ENCODE measurements around the gene LHX4.

GRCh38 chr1:180186831-180187230 lies 43.2 kb upstream of the LHX4 start:
- TF ChIP-seq REST (IDR thresholded peaks at IDR 0.05; ENCODE audit: low read depth), result no peak
- no peak for TF ChIP-seq CEBPB (IDR thresholded peaks at IDR 0.05)
- no peak for TF ChIP-seq MAX (IDR thresholded peaks at IDR 0.05)
- no peak for TF ChIP-seq TEAD4 (IDR thresholded peaks at IDR 0.05)
- TF ChIP-seq EP300 (IDR thresholded peaks at IDR 0.05; ENCODE audit: borderline replicate concordance), result no peak
- TF ChIP-seq YY1 (IDR thresholded peaks at IDR 0.05; ENCODE audit: low read depth), result no peak
- TF ChIP-seq TAF1 (IDR thresholded peaks at IDR 0.05; ENCODE audit: low read depth), result no peak
- TF ChIP-seq RAD21 (IDR thresholded peaks at IDR 0.05; ENCODE audit: low read depth), result no peak
- TF ChIP-seq ZBTB7A (IDR thresholded peaks at IDR 0.05; ENCODE audit: low read depth), result no peak
- TF ChIP-seq CREB1 (IDR thresholded peaks at IDR 0.05; ENCODE audit: low read depth), result no peak

All from Ishikawa (cell line).